Measurements from ENCODE around the gene LYAR.
"Not testable (repeated sequence)": the region's sequence is repeated elsewhere in the genome, so short reads cannot be mapped to it uniquely, and the experiment has no call there.

Gene LYAR

GRCh38 chr4:4269331-4269731 is 20.6 kb downstream of the LYAR start:
- DNase-seq (ENCODE audit: insufficient read length, low spot score) (no peak), FAIRE-seq (no peak)

GRCh38 chr4:4268776-4269175 is 21.2 kb downstream of the LYAR start:
- no peak for DNase-seq (ENCODE audit: insufficient read length, low spot score)
- FAIRE-seq, result no peak

GRCh38 chr4:4267981-4268380 is 22.0 kb downstream of the LYAR start:
- no peak for DNase-seq (ENCODE audit: insufficient read length, low spot score)
- no peak for FAIRE-seq

GRCh38 chr4:4260185-4260751 is 29.7 kb downstream of the LYAR start:
- no peak for FAIRE-seq

GRCh38 chr4:4259484-4260100 is 30.4 kb downstream of the LYAR start:
- FAIRE-seq (no peak), DNase-seq (ENCODE audit: insufficient read length, low spot score) (no peak)

More at GRCh38 chr4:4260185-4260751, 29.7 kb downstream of the LYAR start:
- DNase-seq (ENCODE audit: insufficient read length, low spot score), result no peak

GRCh38 chr4:4257705-4258104 is 32.2 kb downstream of the LYAR start:
- not testable (repeated sequence) for DNase-seq (ENCODE audit: insufficient read length, low spot score); FAIRE-seq

- FAIRE-seq (no peak), DNase-seq (ENCODE audit: insufficient read length, low spot score) (no peak)
Observed at GRCh38 chr4:4256799-4257198, 33.2 kb downstream of the LYAR start.

GRCh38 chr4:4254666-4255065 is 35.3 kb downstream of the LYAR start:
- FAIRE-seq, result no peak
- DNase-seq (ENCODE audit: insufficient read length, low spot score), result no peak

GRCh38 chr4:4254199-4254598 is 35.8 kb downstream of the LYAR start:
- FAIRE-seq, result no peak
- DNase-seq (ENCODE audit: insufficient read length, low spot score), result no peak

- FAIRE-seq (no peak), DNase-seq (ENCODE audit: insufficient read length, low spot score) (no peak)
Observed at GRCh38 chr4:4249866-4250265, 40.1 kb downstream of the LYAR start.

- not testable (repeated sequence) for DNase-seq (ENCODE audit: insufficient read length, low spot score); FAIRE-seq
Observed at GRCh38 chr4:4249342-4249741, 40.6 kb downstream of the LYAR start.

GRCh38 chr4:4248885-4249203 is 41.1 kb downstream of the LYAR start:
- DNase-seq (ENCODE audit: insufficient read length, low spot score) (no peak), FAIRE-seq (peak; percentile 62)

- FAIRE-seq (peak; percentile 94), DNase-seq (ENCODE audit: insufficient read length, low spot score) (peak; percentile 95)
Observed at GRCh38 chr4:4248029-4248884, 41.7 kb downstream of the LYAR start, which contains the start of gene TMEM128. Gene TMEM128 (minus strand): TSS chr4:4248223. CDS start chr4:4248202, 21 bp downstream.

GRCh38 chr4:4247696-4248028 is 42.3 kb downstream of the LYAR start:
- FAIRE-seq (no peak), DNase-seq (ENCODE audit: insufficient read length, low spot score) (no peak)

GRCh38 chr4:4245172-4245571 is 44.8 kb downstream of the LYAR start:
- no peak for DNase-seq (ENCODE audit: insufficient read length, low spot score)
- no peak for FAIRE-seq

GRCh38 chr4:4239551-4239950 is 50.4 kb downstream of the LYAR start:
- not testable (repeated sequence) for DNase-seq (ENCODE audit: insufficient read length, low spot score); FAIRE-seq

- DNase-seq (ENCODE audit: insufficient read length, low spot score) (no peak), FAIRE-seq (no peak)
Observed at GRCh38 chr4:4233610-4234009, 56.3 kb downstream of the LYAR start.

- no peak for DNase-seq (ENCODE audit: insufficient read length, low spot score)
Observed at GRCh38 chr4:4228356-4228668, 61.6 kb downstream of the LYAR start.

GRCh38 chr4:4227510-4228355 is 62.2 kb downstream of the LYAR start:
- FAIRE-seq (no peak), DNase-seq (ENCODE audit: insufficient read length, low spot score) (no peak)

More at GRCh38 chr4:4228356-4228668, 61.6 kb downstream of the LYAR start:
- FAIRE-seq, result no peak

- FAIRE-seq (no peak), DNase-seq (ENCODE audit: insufficient read length, low spot score) (no peak)
Observed at GRCh38 chr4:4226606-4227438, 63.1 kb downstream of the LYAR start, which contains the start of gene OTOP1. Gene OTOP1 (minus strand): TSS chr4:4226929. CDS start chr4:4226864, 65 bp downstream.
